Mucosa of rectum (tissue), 2 donors: Measurements from ENCODE around the gene STUM.

ENCODE experiments used
- H3K27ac ChIP-seq, 2 donors: one replicate each; pipeline ENCODE4 v1.7.0; 2013; ENCODE audit warnings: inconsistent platforms in 2 of 2, low read depth in 2 of 2, low read length in 2 of 2
- H3K27me3 ChIP-seq, 2 donors: one replicate each; pipeline ENCODE4 v1.7.0; 2013; ENCODE audit warnings: low read length in 2 of 2; ENCODE audit not compliant: control insufficient read depth in 2 of 2, insufficient read depth in 2 of 2
- H3K36me3 ChIP-seq, 2 donors: one replicate each; pipeline ENCODE4 v1.7.0; 2013; ENCODE audit warnings: low read length in 2 of 2; ENCODE audit not compliant: control insufficient read depth in 2 of 2, insufficient read depth in 2 of 2
- H3K4me1 ChIP-seq, 2 donors: one replicate each; pipeline ENCODE4 v1.7.0; 2013; ENCODE audit warnings: low read length in 2 of 2, mild to moderate bottlenecking in 1 of 2; ENCODE audit not compliant: control insufficient read depth in 2 of 2, insufficient read depth in 2 of 2
- H3K4me3 ChIP-seq, 2 donors: one replicate each; pipeline ENCODE4 v1.7.0; 2013; ENCODE audit warnings: low read length in 2 of 2
- H3K9ac ChIP-seq, 2 donors: one replicate each; pipeline ENCODE4 v1.7.0; 2013; ENCODE audit warnings: low read length in 2 of 2, low read depth in 1 of 2, mild to moderate bottlenecking in 1 of 2
- H3K9me3 ChIP-seq, 2 donors: one replicate each; pipeline ENCODE4 v1.7.0; 2013; ENCODE audit warnings: low read length in 2 of 2; ENCODE audit not compliant: control insufficient read depth in 2 of 2
- donor health status: healthy.
- donor health status: Normal muscosa, but diverticular disease.

Gene STUM

GRCh38 chr1:226547754-226548191, 791 bp upstream of the STUM start:
- peaks cover 29% of the 10 kb centered on the region in 2 donors for H3K4me1 ChIP-seq
- H3K27ac ChIP-seq: no peak overlapping the region
- peaks cover 3 to 10% of the 10 kb centered on the region in 2 donors for H3K27me3 ChIP-seq
- H3K4me3 ChIP-seq: peak overlapping the region; percentile 1 to 50
- no peaks in the 10 kb centered on the region for H3K9me3 ChIP-seq
- H3K36me3 ChIP-seq: no peaks in the 10 kb centered on the region
- H3K9ac ChIP-seq: no peak overlapping the region

GRCh38 chr1:226549094-226549936, 751 bp downstream of the STUM start:
- Histone ChIP-seq H3K27ac (peak overlapping the region in 1 of 2 donors; percentile 16), H3K4me1 (peaks cover 24 to 26% of the 10 kb centered on the region in 2 donors), H3K36me3 (no peaks in the 10 kb centered on the region), H3K27me3 (peaks cover 3 to 10% of the 10 kb centered on the region in 2 donors), H3K9me3 (no peaks in the 10 kb centered on the region), H3K4me3 (peak overlapping the region; percentile 45 to 52), H3K9ac (peak overlapping the region in 1 of 2 donors; percentile 32)

GRCh38 chr1:226549937-226550671, 1.5 kb downstream of the STUM start:
- no peak overlapping the region for H3K9ac ChIP-seq
- no peaks in the 10 kb centered on the region for H3K36me3 ChIP-seq
- H3K4me3 ChIP-seq: peak overlapping the region; percentile 45 to 52
- peaks cover 24 to 26% of the 10 kb centered on the region in 2 donors for H3K4me1 ChIP-seq
- peaks cover 3 to 14% of the 10 kb centered on the region in 2 donors for H3K27me3 ChIP-seq
- H3K27ac ChIP-seq: peak overlapping the region in 1 of 2 donors; percentile 35
- no peaks in the 10 kb centered on the region for H3K9me3 ChIP-seq

- Histone ChIP-seq H3K9me3 (no peaks in the 10 kb centered on the region), H3K4me1 (peaks cover 24 to 26% of the 10 kb centered on the region in 2 donors), H3K4me3 (no peak overlapping the region), H3K36me3 (no peaks in the 10 kb centered on the region), H3K27ac (no peak overlapping the region), H3K9ac (no peak overlapping the region), H3K27me3 (peaks cover 3 to 14% of the 10 kb centered on the region in 2 donors)
These were observed 2.1 kb downstream of the STUM start for GRCh38 chr1:226550672-226551041.

- no peaks in the 10 kb centered on the region for H3K36me3 ChIP-seq
- no peak overlapping the region for H3K4me3 ChIP-seq
- H3K9ac ChIP-seq: no peak overlapping the region
- H3K4me1 ChIP-seq: peaks cover 24 to 26% of the 10 kb centered on the region in 2 donors
- H3K27me3 ChIP-seq: peaks cover 3 to 14% of the 10 kb centered on the region in 2 donors
- H3K27ac ChIP-seq: no peak overlapping the region
- no peaks in the 10 kb centered on the region for H3K9me3 ChIP-seq
These were observed 2.7 kb downstream of the STUM start for GRCh38 chr1:226551299-226551698.

- H3K4me3 ChIP-seq: no peak overlapping the region
- H3K27me3 ChIP-seq: peaks cover 3 to 14% of the 10 kb centered on the region in 2 donors
- no peaks in the 10 kb centered on the region for H3K9me3 ChIP-seq
- no peak overlapping the region for H3K27ac ChIP-seq
- H3K9ac ChIP-seq: no peak overlapping the region
- H3K4me1 ChIP-seq: peaks cover 24 to 26% of the 10 kb centered on the region in 2 donors
- H3K36me3 ChIP-seq: no peaks in the 10 kb centered on the region
These were observed 3.5 kb downstream of the STUM start for GRCh38 chr1:226552061-226552460.

- Histone ChIP-seq H3K27ac (no peak overlapping the region), H3K4me3 (no peak overlapping the region)
These were observed 4.8 kb downstream of the STUM start for GRCh38 chr1:226553266-226553923.

GRCh38 chr1:226553924-226554282, 5.3 kb downstream of the STUM start:
- Histone ChIP-seq H3K27me3 (peaks cover 0 to 11% of the 10 kb centered on the region in 2 donors), H3K9ac (no peak overlapping the region), H3K4me3 (no peak overlapping the region), H3K9me3 (no peaks in the 10 kb centered on the region), H3K27ac (no peak overlapping the region), H3K36me3 (no peaks in the 10 kb centered on the region), H3K4me1 (peaks cover 18% of the 10 kb centered on the region in 2 donors)

More at GRCh38 chr1:226553266-226553923, 4.8 kb downstream of the STUM start:
- Histone ChIP-seq H3K4me1 (peaks cover 18 to 19% of the 10 kb centered on the region in 2 donors), H3K27me3 (peaks cover 0 to 11% of the 10 kb centered on the region in 2 donors), H3K9ac (no peak overlapping the region), H3K9me3 (no peaks in the 10 kb centered on the region), H3K36me3 (no peaks in the 10 kb centered on the region)

- H3K9me3 ChIP-seq: no peaks in the 10 kb centered on the region
- H3K4me1 ChIP-seq: peaks cover 7 to 11% of the 10 kb centered on the region in 2 donors
- H3K27ac ChIP-seq: no peak overlapping the region
- H3K27me3 ChIP-seq: peaks cover 0 to 6% of the 10 kb centered on the region in 2 donors
- H3K9ac ChIP-seq: no peak overlapping the region
- H3K36me3 ChIP-seq: no peaks in the 10 kb centered on the region
- no peak overlapping the region for H3K4me3 ChIP-seq
These were observed 6.5 kb downstream of the STUM start for GRCh38 chr1:226555092-226555491.
